Measurements from ENCODE around the gene YY1AP1.
"Not testable (repeated sequence)": the region's sequence is repeated elsewhere in the genome, so short reads cannot be mapped to it uniquely, and the experiment has no call there.

Gene YY1AP1

GRCh38 chr1:155648207-155649147 is 40.1 kb downstream of the YY1AP1 start:
- Histone ChIP-seq H3K4me1 (peaks cover 10% of the 10 kb centered on the region), H3K9me3 (peaks cover 9% of the 10 kb centered on the region), H3K36me3 (replicated peaks) (no peaks in the 10 kb centered on the region), H3K4me3 (no peak overlapping the region), H3K27me3 (ENCODE audit: low read depth) (no peaks in the 10 kb centered on the region)
- peak; percentile 64 to 92 for DNase-seq (ENCODE audit: low spot score in 2 of 2)
- in situ Hi-C loops (cut with MboI; ENCODE audit: low sequenced_read_pairs): no loop called here

GRCh38 chr1:155646307-155646706 is 42.3 kb downstream of the YY1AP1 start:
- DNase-seq (ENCODE audit: low spot score in 2 of 2): no peak
- H3K4me3 ChIP-seq: no peak overlapping the region
- peaks cover 7% of the 10 kb centered on the region for H3K4me1 ChIP-seq
- no peaks in the 10 kb centered on the region for H3K36me3 ChIP-seq (replicated peaks)
- no peaks in the 10 kb centered on the region for H3K27me3 ChIP-seq (ENCODE audit: low read depth)
- H3K9me3 ChIP-seq: peaks cover 26% of the 10 kb centered on the region
- in situ Hi-C loops (cut with MboI; ENCODE audit: low sequenced_read_pairs): no loop called here

- no peaks in the 10 kb centered on the region for H3K36me3 ChIP-seq (replicated peaks)
- no peak overlapping the region for H3K4me3 ChIP-seq
- no peak for DNase-seq (ENCODE audit: low spot score in 2 of 2)
- peaks cover 26% of the 10 kb centered on the region for H3K9me3 ChIP-seq
- H3K4me1 ChIP-seq: peaks cover 6% of the 10 kb centered on the region
- in situ Hi-C loops (cut with MboI; ENCODE audit: low sequenced_read_pairs): no loop called here
- H3K27me3 ChIP-seq (ENCODE audit: low read depth): no peaks in the 10 kb centered on the region
These were observed 42.9 kb downstream of the YY1AP1 start for GRCh38 chr1:155645648-155646047.

- in situ Hi-C loops (cut with MboI; ENCODE audit: low sequenced_read_pairs): no loop called here
- no peak overlapping the region for H3K4me3 ChIP-seq
- no peaks in the 10 kb centered on the region for H3K36me3 ChIP-seq (replicated peaks)
- no peaks in the 10 kb centered on the region for H3K27me3 ChIP-seq (ENCODE audit: low read depth)
- H3K9me3 ChIP-seq: peaks cover 26% of the 10 kb centered on the region
- DNase-seq (ENCODE audit: low spot score in 2 of 2): no peak
- H3K4me1 ChIP-seq: peaks cover 6% of the 10 kb centered on the region
These were observed 43.5 kb downstream of the YY1AP1 start for GRCh38 chr1:155645034-155645598.

GRCh38 chr1:155643230-155643629 is 45.3 kb downstream of the YY1AP1 start:
- in situ Hi-C loops (cut with MboI; ENCODE audit: low sequenced_read_pairs): no loop called here
- no peak for DNase-seq (ENCODE audit: low spot score in 2 of 2)
- no peaks in the 10 kb centered on the region; the same call in 1 of the 2 replicates for H3K36me3 ChIP-seq (replicated peaks)
- H3K9me3 ChIP-seq: peaks cover 30% of the 10 kb centered on the region
- H3K27me3 ChIP-seq (ENCODE audit: low read depth): no peaks in the 10 kb centered on the region
- H3K4me3 ChIP-seq: no peak overlapping the region
- peaks cover 4% of the 10 kb centered on the region for H3K4me1 ChIP-seq

- H3K4me1 ChIP-seq; H3K4me3 ChIP-seq; H3K36me3 ChIP-seq (replicated peaks); in situ Hi-C loops (cut with MboI; ENCODE audit: low sequenced_read_pairs); H3K27me3 ChIP-seq (ENCODE audit: low read depth); DNase-seq (ENCODE audit: low spot score in 2 of 2): not testable (repeated sequence)
- H3K9me3 ChIP-seq: peaks cover 30% of the 10 kb centered on the region
These were observed 45.9 kb downstream of the YY1AP1 start for GRCh38 chr1:155642559-155643180.

- H3K4me3 ChIP-seq: no peak overlapping the region
- DNase-seq (ENCODE audit: low spot score in 2 of 2): no peak
- H3K9me3 ChIP-seq: peaks cover 30% of the 10 kb centered on the region
- H3K27me3 ChIP-seq (ENCODE audit: low read depth): no peaks in the 10 kb centered on the region
- H3K4me1 ChIP-seq: peaks cover 18% of the 10 kb centered on the region
- in situ Hi-C loops (cut with MboI; ENCODE audit: low sequenced_read_pairs): no loop called here
- H3K36me3 ChIP-seq (replicated peaks): no peaks in the 10 kb centered on the region; the same call in 1 of the 2 replicates
These were observed 48.2 kb downstream of the YY1AP1 start for GRCh38 chr1:155640367-155640766.

- Histone ChIP-seq H3K4me1 (peaks cover 18% of the 10 kb centered on the region), H3K27me3 (ENCODE audit: low read depth) (no peaks in the 10 kb centered on the region), H3K9me3 (peaks cover 4% of the 10 kb centered on the region), H3K4me3 (no peak overlapping the region), H3K36me3 (replicated peaks) (no peaks in the 10 kb centered on the region; the same call in 1 of the 2 replicates)
- in situ Hi-C loops (cut with MboI; ENCODE audit: low sequenced_read_pairs): no loop called here
- DNase-seq (ENCODE audit: low spot score in 2 of 2): no peak
These were observed 52.0 kb downstream of the YY1AP1 start for GRCh38 chr1:155636397-155637153.

GRCh38 chr1:155626428-155626827 is 62.1 kb downstream of the YY1AP1 start:
- H3K36me3 ChIP-seq (replicated peaks); H3K27me3 ChIP-seq (ENCODE audit: low read depth); H3K4me3 ChIP-seq; H3K9me3 ChIP-seq; H3K4me1 ChIP-seq; in situ Hi-C loops (cut with MboI; ENCODE audit: low sequenced_read_pairs); DNase-seq (ENCODE audit: low spot score in 2 of 2): not testable (repeated sequence)

GRCh38 chr1:155623357-155623756 is 65.2 kb downstream of the YY1AP1 start:
- in situ Hi-C loops (cut with MboI; ENCODE audit: low sequenced_read_pairs): no loop called here
- H3K4me1 ChIP-seq: peaks cover 7% of the 10 kb centered on the region
- no peaks in the 10 kb centered on the region for H3K36me3 ChIP-seq (replicated peaks)
- H3K4me3 ChIP-seq: no peak overlapping the region
- no peaks in the 10 kb centered on the region for H3K27me3 ChIP-seq (ENCODE audit: low read depth)
- no peak for DNase-seq (ENCODE audit: low spot score in 2 of 2)
- H3K9me3 ChIP-seq: peaks cover 7% of the 10 kb centered on the region; the same call in 1 of the 2 replicates

- no peak for DNase-seq (ENCODE audit: low spot score in 2 of 2)
- H3K36me3 ChIP-seq (replicated peaks): no peaks in the 10 kb centered on the region
- no peak overlapping the region for H3K4me3 ChIP-seq
- in situ Hi-C loops (cut with MboI; ENCODE audit: low sequenced_read_pairs): no loop called here
- no peaks in the 10 kb centered on the region for H3K27me3 ChIP-seq (ENCODE audit: low read depth)
- peaks cover 7% of the 10 kb centered on the region; the same call in 1 of the 2 replicates for H3K9me3 ChIP-seq
- H3K4me1 ChIP-seq: peaks cover 7% of the 10 kb centered on the region
These were observed 66.4 kb downstream of the YY1AP1 start for GRCh38 chr1:155622191-155622590.

- H3K4me1 ChIP-seq; H3K27me3 ChIP-seq (ENCODE audit: low read depth); in situ Hi-C loops (cut with MboI; ENCODE audit: low sequenced_read_pairs); H3K4me3 ChIP-seq; H3K9me3 ChIP-seq; DNase-seq (ENCODE audit: low spot score in 2 of 2): not testable (repeated sequence)
- peaks cover 17% of the 10 kb centered on the region for H3K36me3 ChIP-seq (replicated peaks)
These were observed 75.3 kb downstream of the YY1AP1 start for GRCh38 chr1:155613226-155613625.

- Histone ChIP-seq H3K36me3 (replicated peaks) (peaks cover 17% of the 10 kb centered on the region), H3K4me3 (peak overlapping the region; percentile 47)
- H3K9me3 ChIP-seq; DNase-seq (ENCODE audit: low spot score in 2 of 2); H3K4me1 ChIP-seq; in situ Hi-C loops (cut with MboI; ENCODE audit: low sequenced_read_pairs); H3K27me3 ChIP-seq (ENCODE audit: low read depth): not testable (repeated sequence)
These were observed 78.3 kb downstream of the YY1AP1 start for GRCh38 chr1:155610257-155610647.

Data from HAP-1 (cell line).